Activated CD8-positive, alpha-beta memory T cell treated with anti-CD3 and anti-CD28 coated beads, Interleukin-2, amount 10 ng/mL, durations not matched to agents 7 days and 5 days (primary cell): ENCODE results near the gene AQP7. TPM values are rescaled to one million over a fixed set of nuclear protein-coding genes. Genes with fewer than 3 reads are reported as not detected.

Experiments
- ATAC-seq: fragments of 150-1000 bp; cut with Tn5 transposase; one replicate; pipeline ENCODE4 v1.10.0; 2021; ENCODE audit warnings: moderate library complexity
- CTCF ChIA-PET: fragments of 350-600 bp; sonication (Branson Sonifier 250); formaldehyde crosslinking; loops from one replicate; lab custom pipeline; 2021; ENCODE audit warnings: antibody characterized with exemption; lab: Charles Lee
- DNase-seq: peaks from one replicate; pipeline ENCODE4 v3.0.0-alpha.2; 2020
- H3K27ac Mint-ChIP-seq: one replicate; pipeline ENCODE4 v1.8.0; 2021; ENCODE audit warnings: mild to moderate bottlenecking, mixed read lengths
- H3K27me3 Mint-ChIP-seq: one replicate; pipeline ENCODE4 v1.8.0; 2021; ENCODE audit warnings: mixed read lengths
- H3K36me3 Mint-ChIP-seq: one replicate; pipeline ENCODE4 v1.8.0; 2021; ENCODE audit warnings: mild to moderate bottlenecking, mixed read lengths
- H3K4me1 Mint-ChIP-seq: one replicate; pipeline ENCODE4 v1.8.0; 2021; ENCODE audit warnings: mixed read lengths
- H3K4me3 Mint-ChIP-seq: one replicate; pipeline ENCODE4 v1.8.0; 2021; ENCODE audit warnings: mild to moderate bottlenecking, moderate library complexity, mixed read lengths
- H3K9me3 Mint-ChIP-seq: one replicate; pipeline ENCODE4 v1.8.0; 2022; ENCODE audit warnings: low read depth, mixed read lengths
- total RNA-seq, 2 experiments: library from RNA; stranded (reverse); gene quantifications; one replicate each; pipeline ENCODE4 v1.2.3, GENCODE V29; 2021

The AQP7 gene
- total RNA-seq, 2 experiments from 2014 or later, result not detected

DNA sequence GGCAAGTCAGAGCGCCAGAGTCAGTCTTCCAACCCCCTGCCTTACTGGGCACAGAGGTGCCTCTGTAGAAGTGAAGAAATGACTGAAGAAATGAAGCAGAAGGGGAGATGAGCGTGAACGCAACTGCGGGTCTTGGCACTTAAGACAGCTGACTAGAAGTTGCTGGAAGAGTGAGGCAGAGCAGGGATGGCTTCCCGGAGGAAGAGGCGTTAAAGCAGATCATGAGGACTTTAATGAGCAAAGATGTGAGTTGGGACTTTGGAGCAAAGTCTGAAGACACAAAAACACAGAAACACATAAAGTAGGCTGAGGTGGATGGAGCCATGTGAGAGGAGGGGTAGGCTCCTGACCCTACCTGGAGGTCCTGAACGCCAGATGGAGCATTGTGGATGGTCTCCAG, 37.8 kb upstream of the AQP7 start:
- CTCF ChIA-PET, result interaction anchor here (1.3 to 2.0 kb wide), 3 partner anchors 11 to 26 kb away, joined by 4 to 8 read pairs (median 5); no protein-coding TSS in a partner anchor
- ATAC-seq (no peak), DNase-seq (no peak)
- Mint-ChIP-seq H3K27ac (no peak overlapping the region), H3K27me3 (no peaks in the 10 kb centered on the region), H3K4me1 (peaks cover 12% of the 10 kb centered on the region), H3K9me3 (no peaks in the 10 kb centered on the region), H3K4me3 (no peak overlapping the region), H3K36me3 (no peaks in the 10 kb centered on the region)

DNA sequence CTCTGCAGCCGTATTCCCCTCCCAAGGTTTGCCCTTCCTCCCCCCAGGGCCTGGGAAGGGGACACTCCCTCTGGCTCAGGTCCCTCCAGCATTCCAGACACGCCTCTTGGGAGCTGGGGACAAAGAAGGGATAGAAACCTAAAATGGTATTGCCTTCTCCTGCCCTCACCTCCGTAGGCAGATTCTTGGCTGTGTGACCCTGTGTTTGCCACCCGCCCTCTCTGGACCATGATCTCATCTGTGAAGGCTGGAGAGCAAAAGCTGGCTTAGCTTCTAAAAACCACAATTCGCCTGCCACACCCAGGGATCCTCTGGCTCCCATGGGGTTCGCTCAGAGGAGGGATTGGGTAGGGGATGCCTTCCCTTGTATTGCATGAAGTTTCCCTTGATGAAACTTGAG, 37.4 kb upstream of the AQP7 start:
- CTCF ChIA-PET, result interaction anchor here (0.9 to 2.0 kb wide), 2 partner anchors 13 to 24 kb away, joined by 3 to 8 read pairs; no protein-coding TSS in a partner anchor
- H3K4me3 Mint-ChIP-seq, result no peak overlapping the region
- DNase-seq (no peak), ATAC-seq (no peak)
- no peak overlapping the region for H3K27ac Mint-ChIP-seq
- H3K4me1 Mint-ChIP-seq, result peaks cover 9% of the 10 kb centered on the region
- H3K27me3 Mint-ChIP-seq, result no peaks in the 10 kb centered on the region
- H3K9me3 Mint-ChIP-seq, result no peaks in the 10 kb centered on the region
- no peaks in the 10 kb centered on the region for H3K36me3 Mint-ChIP-seq

DNA sequence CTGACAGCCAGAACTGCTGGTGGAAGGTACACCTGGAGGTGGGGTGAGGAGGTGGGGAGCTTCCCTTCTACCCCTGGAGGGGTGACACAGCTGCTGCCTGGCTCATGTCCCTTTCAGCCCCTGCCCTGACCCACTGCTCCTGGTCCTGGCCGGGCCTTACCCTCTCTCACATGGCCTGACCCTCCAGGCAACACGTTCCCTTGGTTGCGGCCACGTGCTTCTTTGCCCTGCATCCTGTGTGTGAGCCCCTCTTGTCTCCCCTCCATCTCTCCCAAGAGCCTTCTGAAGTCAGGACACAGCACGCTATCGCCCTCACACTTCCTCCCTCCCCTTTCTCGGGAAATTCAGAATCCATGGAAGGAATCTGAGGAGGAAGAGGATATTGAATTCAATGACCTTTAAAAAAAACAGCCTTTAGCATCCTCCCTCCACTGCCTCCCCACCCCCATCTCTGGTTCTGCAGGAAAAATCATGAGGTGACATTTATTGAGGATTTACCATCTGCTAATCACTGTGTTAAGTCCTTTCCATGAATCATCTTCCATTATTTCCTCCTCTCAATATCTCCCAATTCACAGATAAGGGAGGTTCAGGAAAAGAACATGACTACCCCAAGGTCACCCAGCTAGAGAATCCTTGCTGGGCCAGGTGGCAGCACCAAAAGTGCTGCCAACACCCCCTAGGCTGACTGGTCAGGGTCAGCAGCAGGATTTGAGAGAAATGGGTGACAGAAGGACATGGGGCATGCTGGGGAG, 36.7 kb upstream of the AQP7 start:
- Mint-ChIP-seq H3K4me3 (no peak overlapping the region), H3K27ac (no peak overlapping the region), H3K4me1 (peaks cover 11% of the 10 kb centered on the region), H3K27me3 (no peaks in the 10 kb centered on the region), H3K9me3 (no peaks in the 10 kb centered on the region), H3K36me3 (no peaks in the 10 kb centered on the region)
- CTCF ChIA-PET, result interaction anchor here (0.9 to 1.5 kb wide), 3 partner anchors 13 to 28 kb away, joined by 3 to 6 read pairs (median 3); no protein-coding TSS in a partner anchor
- DNase-seq (no peak), ATAC-seq (no peak)

DNA sequence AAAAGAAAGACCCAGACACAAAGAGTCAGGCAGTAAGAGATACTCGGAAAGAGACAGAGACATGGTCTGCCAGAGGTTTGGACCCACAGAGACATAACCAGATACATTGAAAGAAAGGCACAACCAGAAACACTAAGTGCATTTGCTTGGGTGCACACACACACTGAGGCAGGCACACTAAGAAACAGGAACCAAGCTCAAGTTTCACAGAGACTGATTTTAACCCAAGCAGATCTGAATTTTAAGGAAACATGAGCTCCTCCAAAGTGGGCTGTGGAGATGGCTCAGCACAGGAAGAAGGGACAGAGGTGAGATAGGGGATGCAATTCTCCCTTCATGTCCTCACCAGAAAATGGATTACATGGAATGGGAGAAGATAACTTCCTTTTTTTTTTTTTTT, 35.5 kb upstream of the AQP7 start:
- Mint-ChIP-seq H3K27me3 (no peaks in the 10 kb centered on the region), H3K9me3 (no peaks in the 10 kb centered on the region), H3K36me3 (no peaks in the 10 kb centered on the region), H3K4me1 (peaks cover 9% of the 10 kb centered on the region), H3K27ac (no peak overlapping the region), H3K4me3 (no peak overlapping the region)
- ATAC-seq (no peak), DNase-seq (no peak)
- CTCF ChIA-PET, result interaction anchor here (0.6 to 3.6 kb wide), 4 partner anchors 14 to 418 kb away, joined by 3 to 14 read pairs (median 4); no protein-coding TSS in a partner anchor

DNA sequence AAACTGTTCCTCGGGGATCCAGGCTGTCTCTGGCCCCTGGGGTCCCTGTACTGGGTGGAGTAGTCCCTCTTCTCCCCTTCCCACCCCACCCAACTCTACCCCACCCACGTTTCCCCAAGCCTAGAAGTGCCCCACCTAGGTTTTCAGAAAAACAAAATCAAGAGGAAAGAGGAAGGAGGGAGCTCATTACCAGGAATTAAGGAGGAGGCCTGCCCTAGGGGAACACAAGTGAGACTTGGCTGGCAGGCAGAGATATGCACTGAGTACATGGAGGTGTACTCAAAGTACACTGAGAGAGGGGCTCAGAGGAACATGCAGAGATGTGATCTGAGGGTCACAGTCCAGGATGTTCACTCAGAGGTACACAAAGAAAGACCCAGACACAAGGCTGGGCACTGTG, 34.8 kb upstream of the AQP7 start:
- no peaks in the 10 kb centered on the region for H3K27me3 Mint-ChIP-seq
- H3K4me1 Mint-ChIP-seq, result peaks cover 9% of the 10 kb centered on the region
- H3K36me3 Mint-ChIP-seq, result no peaks in the 10 kb centered on the region
- CTCF ChIA-PET, result interaction anchor here (1.0 to 3.6 kb wide), 2 partner anchors 9 to 22 kb away, joined by 3 to 14 read pairs; no protein-coding TSS in a partner anchor
- no peak for DNase-seq
- no peaks in the 10 kb centered on the region for H3K9me3 Mint-ChIP-seq
- no peak for ATAC-seq
- no peak overlapping the region for H3K4me3 Mint-ChIP-seq
- no peak overlapping the region for H3K27ac Mint-ChIP-seq

DNA sequence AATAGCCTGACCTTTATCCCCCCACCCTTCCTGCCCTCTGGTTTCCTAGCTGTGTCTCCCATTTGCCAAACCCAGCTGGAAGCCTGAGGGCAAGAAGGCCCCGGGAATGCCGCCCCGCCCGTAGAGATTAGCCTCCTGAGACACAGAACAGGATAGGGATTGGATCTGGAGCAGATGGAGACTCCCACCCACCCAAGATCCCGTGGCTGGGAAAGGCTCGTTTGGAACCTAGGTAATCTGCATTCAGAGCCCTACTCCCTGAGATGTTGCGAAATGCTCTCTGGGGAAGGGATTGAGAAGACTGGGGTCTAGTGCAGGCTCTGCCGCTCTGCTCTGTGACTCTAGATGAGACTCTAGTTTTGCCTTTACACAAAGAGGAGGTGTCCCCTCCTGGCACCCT, 34.1 kb upstream of the AQP7 start:
- Mint-ChIP-seq H3K9me3 (no peaks in the 10 kb centered on the region), H3K4me1 (peaks cover 10% of the 10 kb centered on the region), H3K27ac (no peak overlapping the region), H3K36me3 (no peaks in the 10 kb centered on the region), H3K27me3 (no peaks in the 10 kb centered on the region), H3K4me3 (no peak overlapping the region)
- CTCF ChIA-PET, result interaction anchor here (3.6 kb wide), 1 partner anchor 21 kb away, joined by 14 read pairs; no protein-coding TSS in a partner anchor
- DNase-seq, result no peak
- no peak for ATAC-seq

DNA sequence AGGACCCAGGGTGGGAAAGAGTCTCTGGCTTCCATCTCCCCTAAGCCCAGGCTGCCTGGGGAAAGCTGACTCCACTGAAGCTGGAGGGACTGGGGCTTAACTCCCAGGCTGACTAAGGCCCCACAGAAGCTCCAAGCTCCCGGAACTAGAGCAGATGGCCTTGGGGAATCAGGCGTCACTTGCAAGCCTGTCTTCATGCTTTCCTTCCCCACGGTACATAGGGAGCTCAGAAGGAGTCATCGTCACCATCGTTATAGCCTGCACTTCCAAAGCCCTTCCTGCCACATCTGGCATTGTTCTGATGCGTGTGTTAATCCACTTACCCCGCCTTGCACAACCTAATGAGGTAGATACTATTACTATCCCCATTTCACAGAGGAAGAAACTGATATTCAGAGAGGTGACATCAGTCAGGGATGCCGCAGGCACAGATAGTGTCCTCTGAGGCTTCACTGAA, 33.5 kb upstream of the AQP7 start:
- CTCF ChIA-PET, result interaction anchor here (0.6 to 3.6 kb wide), 3 partner anchors 21 to 105 kb away, joined by 3 to 14 read pairs (median 5); no protein-coding TSS in a partner anchor
- no peak overlapping the region for H3K27ac Mint-ChIP-seq

DNA sequence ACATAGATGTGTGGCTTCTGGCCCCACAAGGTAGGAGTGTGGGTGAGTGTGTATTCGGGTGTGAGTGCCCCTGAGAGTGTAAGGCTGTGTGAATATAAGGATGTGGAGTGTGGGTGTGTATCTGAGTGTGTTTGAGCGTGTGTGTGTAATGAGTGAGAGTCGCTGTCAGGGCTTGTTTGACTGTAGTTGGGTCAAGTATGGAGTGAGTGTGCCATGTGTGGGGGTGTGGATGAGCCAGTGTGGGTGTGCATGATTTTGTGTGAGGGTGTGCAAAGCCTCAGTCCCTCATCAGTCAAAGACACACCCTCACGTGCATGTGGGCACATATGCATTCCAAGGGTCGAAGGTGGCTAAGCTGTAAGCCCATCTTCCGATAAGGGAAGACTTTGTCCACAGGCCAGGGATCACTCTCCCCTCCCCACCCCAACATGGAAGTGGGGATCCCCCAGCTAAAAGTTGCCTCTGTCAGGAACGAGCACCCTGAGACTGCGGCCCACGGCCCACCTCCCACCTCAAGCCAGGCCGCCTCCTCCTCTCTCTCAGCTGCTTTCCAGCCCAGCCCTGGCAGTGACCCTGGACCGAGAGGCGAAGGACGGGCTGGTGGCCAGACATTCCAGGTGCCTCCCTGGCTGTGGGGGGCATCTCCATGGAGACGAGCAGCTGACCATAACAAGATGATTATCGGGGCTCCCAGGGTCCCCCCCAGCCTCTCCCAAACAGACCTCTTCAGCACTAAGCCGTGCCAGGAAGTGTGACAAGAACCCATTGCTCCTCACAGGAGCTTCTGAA, 32.1 kb upstream of the AQP7 start:
- Mint-ChIP-seq H3K9me3 (no peaks in the 10 kb centered on the region), H3K27ac (no peak overlapping the region), H3K4me3 (no peak overlapping the region), H3K4me1 (peaks cover 11% of the 10 kb centered on the region), H3K27me3 (no peaks in the 10 kb centered on the region), H3K36me3 (no peaks in the 10 kb centered on the region)
- CTCF ChIA-PET, result interaction anchor here (1.2 to 4.6 kb wide), 4 partner anchors 18 to 59 kb away, joined by 4 to 23 read pairs (median 10); no protein-coding TSS in a partner anchor
- DNase-seq (no peak), ATAC-seq (no peak)

More for the DNA sequence above, 33.5 kb upstream of the AQP7 start:
- no peak for DNase-seq
- Mint-ChIP-seq H3K9me3 (no peaks in the 10 kb centered on the region), H3K4me1 (peaks cover 11% of the 10 kb centered on the region), H3K36me3 (no peaks in the 10 kb centered on the region), H3K27me3 (no peaks in the 10 kb centered on the region), H3K4me3 (no peak overlapping the region)
- no peak for ATAC-seq

DNA sequence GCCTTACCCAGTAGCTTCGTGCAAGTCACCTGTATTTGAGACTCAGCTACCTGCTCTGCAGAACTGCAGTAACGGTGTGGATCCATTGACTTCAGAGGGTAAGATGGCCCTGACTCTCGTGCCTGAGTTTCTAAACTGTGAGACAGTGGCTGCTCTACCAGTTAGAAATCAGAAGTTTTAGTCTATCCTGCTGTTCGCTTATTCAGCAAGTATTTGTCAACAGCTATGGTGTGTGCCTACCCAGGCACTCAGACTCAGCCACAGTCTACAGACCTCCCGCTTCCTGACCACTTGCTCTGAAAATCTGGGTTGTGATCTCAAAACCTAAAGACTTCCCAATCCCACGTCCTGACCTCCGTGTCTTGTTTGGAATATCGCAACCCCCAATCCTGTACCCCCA, 31.5 kb upstream of the AQP7 start:
- no peaks in the 10 kb centered on the region for H3K27me3 Mint-ChIP-seq
- no peak overlapping the region for H3K4me3 Mint-ChIP-seq
- no peaks in the 10 kb centered on the region for H3K9me3 Mint-ChIP-seq
- H3K27ac Mint-ChIP-seq, result no peak overlapping the region
- CTCF ChIA-PET, result interaction anchor here (1.2 to 4.6 kb wide), 3 partner anchors 19 to 59 kb away, joined by 4 to 23 read pairs (median 5); no protein-coding TSS in a partner anchor
- no peaks in the 10 kb centered on the region for H3K36me3 Mint-ChIP-seq
- DNase-seq, result no peak
- peaks cover 11% of the 10 kb centered on the region for H3K4me1 Mint-ChIP-seq
- no peak for ATAC-seq

DNA sequence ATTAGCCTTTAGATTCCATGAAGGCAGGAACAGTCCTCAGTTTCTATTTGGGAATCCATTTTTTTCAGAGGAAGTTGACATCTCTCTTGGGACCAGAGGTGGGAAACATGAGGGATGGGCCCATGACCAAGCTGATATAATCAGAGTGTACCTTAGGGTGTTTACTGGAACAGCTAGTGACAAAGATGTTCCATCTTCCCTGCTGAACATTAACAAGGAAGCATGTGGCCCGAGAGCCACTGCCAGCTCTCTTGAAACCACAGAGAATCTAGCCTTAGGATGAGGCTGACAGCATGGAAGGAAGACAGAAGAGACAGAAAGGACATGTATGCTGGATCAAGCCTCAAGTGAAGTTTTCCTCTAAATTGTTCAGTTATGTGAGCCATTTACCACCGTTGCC, 29.1 kb upstream of the AQP7 start:
- CTCF ChIA-PET, result interaction anchor here (1.0 to 4.6 kb wide), 6 partner anchors 17 to 57 kb away, joined by 3 to 23 read pairs (median 5); no protein-coding TSS in a partner anchor
- no peaks in the 10 kb centered on the region for H3K9me3 Mint-ChIP-seq

DNA sequence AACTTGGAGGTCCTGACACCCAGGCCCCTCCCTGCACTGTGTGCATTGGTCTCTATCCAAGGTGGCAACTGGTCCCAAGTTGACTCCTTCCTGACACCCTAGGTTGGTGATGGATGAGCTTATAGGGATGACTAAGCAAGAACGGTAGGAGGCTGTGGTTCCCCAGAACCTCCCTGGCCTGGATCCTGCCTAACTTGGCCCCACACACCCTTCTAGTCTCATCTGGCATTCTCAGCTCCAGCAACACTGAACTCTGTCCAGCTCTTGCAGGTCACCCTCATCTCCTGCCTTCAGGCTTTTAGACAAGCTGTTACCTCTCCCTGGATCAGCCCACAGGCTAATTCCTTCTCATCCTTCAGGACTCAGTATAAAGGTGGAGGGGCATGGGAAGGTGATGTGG, 28.6 kb upstream of the AQP7 start:
- CTCF ChIA-PET, result interaction anchor here (0.7 to 4.6 kb wide), 6 partner anchors 16 to 57 kb away, joined by 3 to 23 read pairs (median 4); no protein-coding TSS in a partner anchor
- H3K9me3 Mint-ChIP-seq, result no peaks in the 10 kb centered on the region
- H3K4me3 Mint-ChIP-seq, result no peak overlapping the region
- H3K27ac Mint-ChIP-seq, result no peak overlapping the region
- H3K27me3 Mint-ChIP-seq, result no peaks in the 10 kb centered on the region
- H3K36me3 Mint-ChIP-seq, result no peaks in the 10 kb centered on the region
- DNase-seq (no peak), ATAC-seq (no peak)
- peaks cover 5% of the 10 kb centered on the region for H3K4me1 Mint-ChIP-seq

More for the DNA sequence above, 29.1 kb upstream of the AQP7 start:
- ATAC-seq (no peak), DNase-seq (no peak)
- Mint-ChIP-seq H3K27me3 (no peaks in the 10 kb centered on the region), H3K36me3 (no peaks in the 10 kb centered on the region), H3K4me1 (peaks cover 5% of the 10 kb centered on the region), H3K4me3 (no peak overlapping the region), H3K27ac (no peak overlapping the region)

DNA sequence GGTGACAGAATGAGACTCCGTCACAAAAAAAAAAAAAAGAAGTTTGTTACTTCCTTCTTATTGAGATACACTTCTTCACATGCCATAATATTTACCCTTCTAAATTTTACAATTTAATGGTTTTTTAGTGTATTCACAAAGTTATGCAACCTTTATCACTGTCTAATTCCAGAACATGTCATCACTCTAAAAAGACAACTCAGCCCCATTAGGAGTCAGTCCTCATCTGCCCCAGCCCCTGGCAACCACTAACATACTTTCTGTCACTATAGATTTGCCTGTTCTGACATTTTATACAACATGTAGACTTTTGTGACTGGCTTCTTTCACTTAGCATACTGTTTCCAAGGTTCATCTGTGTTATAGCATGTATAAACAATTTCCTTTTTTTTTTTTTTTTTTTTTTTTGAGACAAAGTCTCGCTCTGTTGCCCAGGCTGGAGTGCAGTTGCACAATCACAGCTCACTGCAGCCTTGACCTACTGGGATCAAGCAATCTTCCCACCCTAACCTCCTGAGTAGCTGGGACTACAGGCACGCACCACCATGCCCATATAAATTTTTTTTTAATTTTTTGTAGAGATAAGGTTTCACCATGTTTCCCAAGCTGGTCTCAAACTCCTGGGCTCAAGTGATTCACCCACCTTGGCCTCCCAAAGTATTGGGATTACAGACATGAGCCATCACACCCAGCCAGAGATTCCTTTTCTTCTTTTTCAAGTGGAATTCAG, 27.1 kb upstream of the AQP7 start:
- CTCF ChIA-PET, result no interaction called here
- Mint-ChIP-seq H3K4me1 (peaks cover 5% of the 10 kb centered on the region), H3K36me3 (no peaks in the 10 kb centered on the region), H3K27me3 (no peaks in the 10 kb centered on the region), H3K9me3 (no peaks in the 10 kb centered on the region), H3K4me3 (no peak overlapping the region), H3K27ac (no peak overlapping the region)
- no peak for DNase-seq
- no peak for ATAC-seq
